ENCODE results near the gene CEP97.

Gene CEP97, protein sequence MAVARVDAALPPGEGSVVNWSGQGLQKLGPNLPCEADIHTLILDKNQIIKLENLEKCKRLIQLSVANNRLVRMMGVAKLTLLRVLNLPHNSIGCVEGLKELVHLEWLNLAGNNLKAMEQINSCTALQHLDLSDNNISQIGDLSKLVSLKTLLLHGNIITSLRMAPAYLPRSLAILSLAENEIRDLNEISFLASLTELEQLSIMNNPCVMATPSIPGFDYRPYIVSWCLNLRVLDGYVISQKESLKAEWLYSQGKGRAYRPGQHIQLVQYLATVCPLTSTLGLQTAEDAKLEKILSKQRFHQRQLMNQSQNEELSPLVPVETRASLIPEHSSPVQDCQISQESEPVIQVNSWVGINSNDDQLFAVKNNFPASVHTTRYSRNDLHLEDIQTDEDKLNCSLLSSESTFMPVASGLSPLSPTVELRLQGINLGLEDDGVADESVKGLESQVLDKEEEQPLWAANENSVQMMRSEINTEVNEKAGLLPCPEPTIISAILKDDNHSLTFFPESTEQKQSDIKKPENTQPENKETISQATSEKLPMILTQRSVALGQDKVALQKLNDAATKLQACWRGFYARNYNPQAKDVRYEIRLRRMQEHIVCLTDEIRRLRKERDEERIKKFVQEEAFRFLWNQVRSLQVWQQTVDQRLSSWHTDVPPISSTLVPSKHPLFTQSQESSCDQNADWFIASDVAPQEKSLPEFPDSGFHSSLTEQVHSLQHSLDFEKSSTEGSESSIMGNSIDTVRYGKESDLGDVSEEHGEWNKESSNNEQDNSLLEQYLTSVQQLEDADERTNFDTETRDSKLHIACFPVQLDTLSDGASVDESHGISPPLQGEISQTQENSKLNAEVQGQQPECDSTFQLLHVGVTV

DNA sequence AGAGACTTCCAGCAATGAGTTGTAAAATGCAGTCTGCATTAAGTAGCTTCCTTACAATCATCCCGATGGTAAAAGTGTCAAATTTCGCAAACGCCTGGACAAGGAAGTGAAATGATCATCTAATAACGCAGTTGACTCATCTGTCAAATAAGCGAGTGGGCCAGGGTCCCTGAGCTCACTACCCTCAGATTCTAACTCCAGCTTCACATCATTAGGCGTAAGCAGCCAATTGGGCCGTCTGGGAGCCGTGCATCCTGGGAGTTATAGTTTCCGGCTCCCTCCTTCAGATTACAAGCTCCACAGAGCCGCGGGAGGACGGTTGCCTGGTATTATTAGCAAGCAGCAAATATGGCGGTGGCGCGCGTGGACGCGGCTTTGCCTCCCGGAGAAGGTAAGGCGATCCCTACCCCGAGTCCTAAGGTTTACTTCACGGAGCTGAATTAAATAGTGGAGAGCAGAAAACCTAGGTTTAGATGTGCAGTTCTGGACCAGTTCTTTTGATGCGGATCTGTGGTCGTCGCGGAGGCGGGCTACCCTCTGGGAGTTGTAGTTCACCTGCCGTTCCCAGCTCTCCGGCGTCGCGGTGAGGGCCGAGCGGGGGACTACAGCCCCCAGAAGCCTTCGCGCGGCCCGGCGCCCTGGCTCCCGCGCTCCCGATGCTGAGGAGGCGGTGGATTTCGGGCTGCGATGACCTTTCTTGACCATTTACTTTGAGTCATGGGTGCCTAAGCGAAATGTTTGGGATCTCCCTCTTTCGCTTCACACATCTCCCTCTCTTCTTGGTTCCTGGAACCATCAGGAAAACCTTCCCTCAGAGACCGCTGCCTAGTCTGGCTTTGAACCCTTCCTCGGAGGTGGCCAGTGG lies at the start of gene CEP97:
Gene CEP97, plus strand, starts transcription at position 286 of the 865 bp plus-strand sequence. Its CDS starts 63 bp downstream, at position 349.
- Histone ChIP-seq H3K9me3 (ENCODE audit: insufficient read depth, low read length) (no peaks in the 10 kb centered on the region), H2AFZ (ENCODE audit: low read depth, low read length) (peak within 1 kb of the TSS; percentile 72), H3K27me3 (ENCODE audit: low read depth, low read length) (no peaks in the 10 kb centered on the region), H3K4me1 (ENCODE audit: low read length) (peaks cover 31% of the 10 kb centered on the region), H4K20me1 (ENCODE audit: insufficient read depth, low read length) (no peaks in the 10 kb centered on the region), H3K36me3 (replicated peaks; ENCODE audit: low read depth, low read length) (peaks cover 2% of the 10 kb centered on the region), H3K27ac (ENCODE audit: low read length) (peak within 1 kb of the TSS; percentile 85), H3K79me2 (ENCODE audit: low read length) (peaks cover 13% of the 10 kb centered on the region), H3K9ac (ENCODE audit: low read length) (peak within 1 kb of the TSS; percentile 81), H3K4me2 (ENCODE audit: low read length) (peak within 1 kb of the TSS; percentile 81), H3K4me3 (ENCODE audit: low read length) (peak within 1 kb of the TSS; percentile 89)
- TF ChIP-seq, protein P1, sequence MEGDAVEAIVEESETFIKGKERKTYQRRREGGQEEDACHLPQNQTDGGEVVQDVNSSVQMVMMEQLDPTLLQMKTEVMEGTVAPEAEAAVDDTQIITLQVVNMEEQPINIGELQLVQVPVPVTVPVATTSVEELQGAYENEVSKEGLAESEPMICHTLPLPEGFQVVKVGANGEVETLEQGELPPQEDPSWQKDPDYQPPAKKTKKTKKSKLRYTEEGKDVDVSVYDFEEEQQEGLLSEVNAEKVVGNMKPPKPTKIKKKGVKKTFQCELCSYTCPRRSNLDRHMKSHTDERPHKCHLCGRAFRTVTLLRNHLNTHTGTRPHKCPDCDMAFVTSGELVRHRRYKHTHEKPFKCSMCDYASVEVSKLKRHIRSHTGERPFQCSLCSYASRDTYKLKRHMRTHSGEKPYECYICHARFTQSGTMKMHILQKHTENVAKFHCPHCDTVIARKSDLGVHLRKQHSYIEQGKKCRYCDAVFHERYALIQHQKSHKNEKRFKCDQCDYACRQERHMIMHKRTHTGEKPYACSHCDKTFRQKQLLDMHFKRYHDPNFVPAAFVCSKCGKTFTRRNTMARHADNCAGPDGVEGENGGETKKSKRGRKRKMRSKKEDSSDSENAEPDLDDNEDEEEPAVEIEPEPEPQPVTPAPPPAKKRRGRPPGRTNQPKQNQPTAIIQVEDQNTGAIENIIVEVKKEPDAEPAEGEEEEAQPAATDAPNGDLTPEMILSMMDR (IDR thresholded peaks at IDR 0.05; ENCODE audit: low read depth, low read length), result no peak
- TF ChIP-seq EZH2phosphoT487 (IDR thresholded peaks at IDR 0.05; ENCODE audit: low read depth), result no peak

DNA sequence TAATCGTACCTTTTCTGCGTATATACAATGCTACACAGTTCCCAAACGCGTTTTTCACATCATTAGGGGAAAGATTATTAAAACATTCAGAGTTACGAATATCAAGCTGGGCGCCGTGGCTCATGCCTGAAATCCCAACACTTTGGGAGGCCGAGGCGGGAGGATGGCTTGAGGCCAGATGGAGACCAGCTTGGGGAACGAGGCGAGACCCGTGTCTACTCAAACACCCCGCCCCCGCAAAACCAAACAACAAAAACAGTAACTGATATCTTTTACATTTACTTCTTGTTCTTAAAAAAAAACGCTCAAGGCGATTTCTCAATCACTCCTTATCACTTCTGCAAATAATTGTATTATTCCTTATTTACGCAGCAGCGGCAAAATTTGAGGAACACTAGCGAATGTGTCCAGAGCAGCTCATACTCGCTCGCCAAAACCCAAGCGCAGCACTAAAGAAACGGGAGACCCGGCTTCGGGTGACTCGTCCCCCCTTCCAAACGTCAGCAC lies 48.7 kb upstream of the CEP97 start:
- Histone ChIP-seq H3K4me1 (ENCODE audit: low read length) (peaks cover 27% of the 10 kb centered on the region), H3K9me3 (ENCODE audit: insufficient read depth, low read length) (no peaks in the 10 kb centered on the region), H3K27me3 (ENCODE audit: low read depth, low read length) (no peaks in the 10 kb centered on the region), H3K9ac (ENCODE audit: low read length) (peak overlapping the region; percentile 96), H3K4me3 (ENCODE audit: low read length) (peak overlapping the region; percentile 87), H2AFZ (ENCODE audit: low read depth, low read length) (no peak overlapping the region), H3K27ac (ENCODE audit: low read length) (peak overlapping the region; percentile 14; the same call in 1 of the 2 replicates), H3K36me3 (replicated peaks; ENCODE audit: low read depth, low read length) (peaks cover 18% of the 10 kb centered on the region), H3K79me2 (ENCODE audit: low read length) (peaks cover 68% of the 10 kb centered on the region), H3K4me2 (ENCODE audit: low read length) (peak overlapping the region; percentile 81), H4K20me1 (ENCODE audit: insufficient read depth, low read length) (peaks cover 24% of the 10 kb centered on the region)
- TF ChIP-seq, protein P1 (IDR thresholded peaks at IDR 0.05; ENCODE audit: low read depth, low read length), result no peak
- no peak for TF ChIP-seq EZH2phosphoT487 (IDR thresholded peaks at IDR 0.05; ENCODE audit: low read depth)

DNA sequence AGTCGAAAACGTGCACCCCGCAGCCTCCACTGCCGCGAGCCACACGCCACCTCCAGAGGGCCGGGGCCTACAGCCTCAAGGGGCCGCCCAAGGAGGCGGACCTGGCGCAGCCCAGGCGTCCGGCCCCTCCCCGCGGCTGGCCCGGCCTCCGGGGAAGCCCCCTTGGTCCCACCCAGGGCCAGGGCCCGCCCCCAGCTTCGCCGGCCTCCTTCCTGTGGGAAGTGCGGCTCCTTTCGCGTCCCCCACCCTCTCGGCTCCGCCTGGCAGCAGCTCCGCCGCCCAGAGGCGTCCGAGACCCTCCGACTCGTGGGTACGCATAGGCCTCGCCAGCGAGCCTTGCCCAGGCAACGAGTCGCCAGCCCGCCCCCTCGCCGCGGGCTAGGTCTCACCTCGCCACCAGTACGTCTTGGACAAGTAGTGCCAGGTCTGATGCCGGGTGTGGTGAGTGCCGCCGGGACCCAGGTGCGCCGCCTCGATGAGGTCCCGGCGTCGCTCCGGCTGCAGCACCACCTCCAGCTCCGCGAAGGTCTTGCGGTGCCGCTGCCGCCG lies 48.1 kb upstream of the CEP97 start:
- H3K9me3 ChIP-seq (ENCODE audit: insufficient read depth, low read length), result no peaks in the 10 kb centered on the region

More for the DNA sequence above, 48.1 kb upstream of the CEP97 start:
- peaks cover 27% of the 10 kb centered on the region for H3K4me1 ChIP-seq (ENCODE audit: low read length)
- H4K20me1 ChIP-seq (ENCODE audit: insufficient read depth, low read length), result peaks cover 25% of the 10 kb centered on the region
- H3K79me2 ChIP-seq (ENCODE audit: low read length), result peaks cover 67% of the 10 kb centered on the region
- peak overlapping the region; percentile 81 for H3K4me2 ChIP-seq (ENCODE audit: low read length)
- no peaks in the 10 kb centered on the region for H3K27me3 ChIP-seq (ENCODE audit: low read depth, low read length)
- TF ChIP-seq, protein P1 (IDR thresholded peaks at IDR 0.05; ENCODE audit: low read depth, low read length), result no peak
- TF ChIP-seq EZH2phosphoT487 (IDR thresholded peaks at IDR 0.05; ENCODE audit: low read depth), result no peak
- H3K9ac ChIP-seq (ENCODE audit: low read length), result peak overlapping the region; percentile 96
- peak overlapping the region; percentile 72 for H2AFZ ChIP-seq (ENCODE audit: low read depth, low read length)
- H3K27ac ChIP-seq (ENCODE audit: low read length), result peak overlapping the region; percentile 85
- H3K4me3 ChIP-seq (ENCODE audit: low read length), result peak overlapping the region; percentile 87
- H3K36me3 ChIP-seq (replicated peaks; ENCODE audit: low read depth, low read length), result peaks cover 19% of the 10 kb centered on the region

All from OCI-LY3 (cell line).